COLO829 (cell line): ENCODE data around the gene APBA3.

Source experiments
- DNase-seq: peaks from one replicate; pipeline ENCODE4 v3.0.0; 2012; ENCODE audit warnings: low spot score

Gene APBA3

DNA sequence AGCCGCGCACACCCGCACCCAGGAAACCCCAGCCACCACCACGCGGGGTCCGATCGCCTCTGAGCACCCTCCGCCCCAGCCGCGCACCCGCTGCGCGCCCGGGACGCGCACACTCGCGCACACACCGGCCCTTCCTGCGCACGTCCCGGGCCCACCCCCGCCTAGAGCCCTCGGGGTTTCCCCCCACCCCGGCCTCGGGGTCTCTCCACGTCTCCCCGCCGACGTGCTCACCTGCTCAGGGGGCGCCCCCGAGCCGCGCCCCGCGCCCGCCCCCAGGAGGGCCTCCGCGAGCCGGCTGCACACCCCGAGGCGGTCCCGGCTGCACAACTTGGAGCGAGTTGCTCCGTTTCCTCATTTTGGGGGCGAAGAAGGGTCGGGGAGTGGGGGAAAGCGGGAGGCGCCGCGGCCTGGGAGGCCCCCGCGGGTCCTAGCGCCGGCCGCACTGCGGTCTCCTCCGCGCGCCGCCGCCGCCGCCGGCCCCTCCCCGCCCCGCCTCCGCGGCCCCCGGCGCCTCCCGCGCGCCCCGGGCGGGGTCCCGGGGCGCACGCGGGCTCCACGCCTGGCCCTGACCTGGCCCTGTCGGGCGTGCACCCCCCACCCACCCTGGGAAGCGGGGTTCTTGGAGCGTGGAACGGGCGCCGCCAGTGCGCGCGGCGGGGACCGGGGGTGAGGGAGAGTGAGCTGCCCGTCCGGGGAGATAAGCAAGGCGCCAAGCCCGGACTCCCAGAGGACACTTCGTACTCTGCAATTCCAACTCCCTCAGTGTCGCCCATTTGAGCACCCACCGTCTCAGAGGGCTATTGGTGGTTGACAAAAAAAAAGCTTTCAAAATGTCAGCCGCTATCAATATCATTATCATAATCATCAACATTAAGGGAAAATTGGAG is 24.7 kb upstream of the APBA3 start, which contains the start of gene MATK:
Gene MATK, minus strand, starts transcription at position 444 of the 887 bp plus-strand sequence. CDS start 1,246 bp downstream, outside the sequence.
- DNase-seq = no peak

DNA sequence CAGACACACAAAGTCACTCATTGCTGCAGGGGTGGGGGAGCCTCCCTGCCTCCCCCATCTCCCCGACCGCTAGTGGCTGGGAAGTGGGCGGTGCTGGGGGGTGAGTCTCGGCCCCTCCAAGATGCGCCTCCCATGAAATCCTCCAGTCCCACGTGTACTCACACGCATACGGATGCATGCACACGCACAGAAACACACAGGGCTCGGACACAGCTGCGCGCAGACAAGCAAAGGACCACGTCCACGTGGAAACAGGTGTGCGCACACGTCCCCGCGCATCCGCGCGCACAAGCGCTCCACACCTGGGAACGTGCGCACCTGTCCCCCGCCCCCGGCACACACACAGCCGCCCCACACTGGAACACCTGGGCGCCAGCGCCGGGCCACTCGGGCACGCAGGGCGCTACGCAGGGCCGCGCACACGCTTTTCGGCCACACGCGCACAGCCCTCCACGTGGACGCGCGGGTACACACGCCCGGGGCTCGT is 24.0 kb upstream of the APBA3 start:
- no peak for DNase-seq

DNA sequence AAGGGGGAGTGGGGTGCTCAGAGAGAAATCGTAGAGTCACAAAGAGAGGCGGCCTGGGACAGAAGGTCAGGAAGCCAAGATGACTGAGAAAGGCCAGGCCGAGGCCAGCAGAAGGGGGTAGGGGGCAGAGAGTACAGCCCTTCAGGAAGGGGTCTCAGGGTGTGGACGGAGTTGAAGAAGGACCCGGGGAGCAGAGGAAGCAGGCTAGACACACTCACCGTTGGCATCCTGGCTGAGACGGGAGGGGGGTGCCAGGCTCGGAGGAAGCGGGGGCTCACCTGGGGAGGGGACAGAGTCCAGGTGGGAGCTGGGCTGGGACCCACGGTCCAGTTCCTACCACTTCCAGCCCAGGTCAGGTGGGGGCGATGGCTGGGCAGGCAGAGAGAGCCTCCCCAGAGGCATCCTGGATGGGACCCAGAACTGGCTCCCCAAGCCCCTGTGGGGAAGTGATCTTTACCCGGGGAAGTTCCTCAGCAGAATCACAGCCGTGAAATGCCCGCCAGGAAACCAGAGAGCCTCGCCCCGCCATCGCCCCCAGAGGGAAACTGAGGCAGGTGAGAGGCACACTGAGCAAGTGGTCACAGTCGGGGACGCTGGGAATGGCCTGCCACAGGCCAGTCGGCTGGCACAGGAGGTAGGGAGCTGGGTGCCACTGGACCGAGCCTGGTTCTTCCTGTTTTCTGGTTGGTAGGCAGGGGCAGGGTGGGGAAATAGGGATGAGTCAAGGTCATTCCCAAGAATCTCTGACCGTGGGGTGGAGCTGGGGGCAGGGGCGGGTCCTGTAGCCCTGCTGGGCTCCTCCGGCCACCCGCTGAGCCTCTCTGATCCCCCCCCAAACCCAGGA is 23.3 kb upstream of the APBA3 start:
- no peak for DNase-seq

DNA sequence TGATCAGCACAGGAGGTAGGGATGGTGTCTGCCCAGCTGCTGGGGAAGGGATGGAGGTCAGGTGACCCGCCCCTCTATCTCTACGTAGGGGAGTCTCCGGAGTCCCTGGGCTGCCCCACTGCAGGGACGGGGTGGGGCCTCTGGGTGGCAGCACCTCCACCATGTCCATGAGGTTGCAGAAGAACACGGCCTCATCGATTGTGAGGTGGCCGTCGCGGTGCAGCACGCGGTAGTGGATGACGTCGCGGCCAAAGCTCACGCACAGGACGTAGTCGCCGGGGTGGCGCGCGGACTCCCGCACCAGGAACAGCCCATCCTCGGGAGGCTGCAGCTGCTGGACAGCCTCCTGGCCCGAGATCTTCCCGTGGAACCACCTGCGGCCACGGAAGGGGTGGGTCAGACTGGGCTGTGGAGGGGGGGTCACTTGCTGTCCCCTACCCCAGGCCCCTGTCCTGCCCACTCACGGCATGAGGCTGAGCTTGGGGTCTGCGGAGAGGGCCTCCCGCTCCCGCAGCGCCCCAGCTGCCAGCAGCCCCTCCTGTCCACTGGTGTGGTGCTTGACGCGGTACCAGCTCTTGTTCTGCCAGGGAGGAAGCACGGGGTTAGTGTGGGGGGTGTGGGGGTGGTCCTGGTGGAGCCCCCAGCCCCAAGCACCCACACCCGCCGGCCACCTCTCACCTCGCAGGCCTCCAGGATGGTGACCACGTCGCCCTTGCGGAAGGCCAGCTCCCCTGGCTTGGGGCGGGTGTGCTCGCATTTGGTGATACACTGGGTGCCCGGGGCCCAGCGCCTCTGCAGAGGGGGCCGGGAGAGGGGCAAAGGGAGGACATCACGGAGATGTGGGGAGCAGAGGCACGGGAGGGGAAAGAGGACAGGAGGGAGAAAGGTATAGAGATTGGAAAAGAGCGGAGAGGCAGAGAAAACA is 22.4 kb upstream of the APBA3 start:
- no peak for DNase-seq

DNA sequence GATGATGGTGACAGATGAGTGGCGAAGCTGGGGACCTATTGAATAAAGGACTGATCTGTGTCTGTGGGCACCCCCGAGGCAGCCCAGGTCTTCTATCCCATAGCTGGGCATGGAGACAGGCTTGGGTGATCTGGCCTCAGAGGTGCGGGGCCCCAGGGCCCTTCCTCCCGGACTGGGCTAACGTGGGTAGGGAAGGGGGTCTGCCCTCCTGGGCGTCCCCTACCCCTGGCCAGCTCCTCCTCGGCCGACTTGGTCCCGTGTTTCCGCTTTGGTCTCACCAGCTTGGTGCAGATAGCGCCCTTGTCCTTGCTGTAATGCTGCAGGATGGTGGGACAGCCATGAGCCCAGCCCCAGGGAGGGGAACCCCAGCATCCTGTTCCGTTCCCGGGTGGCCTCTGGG is 21.4 kb upstream of the APBA3 start:
- no peak for DNase-seq

DNA sequence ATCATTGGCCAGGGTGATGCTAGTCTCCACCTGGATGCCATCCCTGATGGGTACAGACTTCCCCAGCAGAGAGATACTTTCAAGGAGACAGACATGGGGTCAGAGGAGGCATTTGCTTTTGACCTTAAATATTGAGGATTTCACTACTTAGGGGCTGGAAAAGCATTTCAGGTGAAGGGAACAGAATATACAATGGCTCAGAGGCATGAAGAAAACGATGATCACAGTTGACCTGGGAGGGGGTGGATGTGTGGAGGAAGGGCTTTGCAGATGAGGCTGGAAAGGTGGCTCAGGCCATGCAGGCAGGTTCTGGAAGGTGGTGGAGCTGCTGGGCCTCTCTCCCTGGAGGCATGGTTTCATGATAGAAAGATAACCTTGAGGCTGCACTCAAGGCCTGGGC is 20.8 kb upstream of the APBA3 start:
- DNase-seq = no peak

DNA sequence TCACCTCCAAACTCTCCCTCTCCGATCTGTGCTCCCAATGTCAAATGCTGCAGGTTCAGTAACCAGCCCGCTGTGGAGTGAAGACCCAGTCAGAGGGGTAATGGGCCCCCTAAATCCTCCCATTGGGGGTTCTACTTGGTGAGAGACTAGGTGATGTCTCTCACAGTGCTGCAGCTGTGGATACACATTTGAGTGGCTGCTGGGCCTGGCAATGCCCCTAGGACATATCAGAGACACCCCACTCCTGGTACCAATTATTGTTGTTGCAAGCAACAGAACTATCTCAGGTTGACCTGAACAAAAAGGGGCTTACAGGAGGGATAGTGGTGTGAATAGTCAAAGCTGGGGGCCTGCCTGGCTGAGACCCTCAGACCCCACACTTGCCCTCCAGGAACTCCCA is 20.1 kb upstream of the APBA3 start:
- DNase-seq = no peak

DNA sequence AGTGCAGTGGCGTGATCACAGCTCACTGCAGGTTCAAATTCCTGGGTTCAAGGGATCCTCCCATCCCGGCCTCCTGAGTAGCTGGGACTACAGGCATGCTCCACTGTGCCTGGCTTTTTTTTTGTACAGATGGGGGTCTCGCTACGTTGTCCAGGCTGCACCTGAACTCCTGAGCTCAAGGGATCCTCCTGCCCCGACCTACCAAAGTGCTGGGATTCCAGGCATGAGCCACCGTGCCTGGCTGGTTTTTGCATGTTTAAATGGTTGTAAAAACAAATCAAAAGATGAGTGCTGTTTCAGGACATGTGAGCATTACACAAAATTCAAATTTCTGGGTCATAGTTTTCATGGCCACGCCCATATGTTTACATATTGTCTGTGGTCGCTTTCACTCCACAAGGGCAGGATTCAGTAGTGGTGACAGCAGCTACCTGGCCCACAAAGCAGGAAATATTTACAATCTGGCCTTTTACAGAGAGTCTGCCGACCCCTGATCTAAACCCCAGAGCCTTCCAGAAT is 19.4 kb upstream of the APBA3 start:
- no peak for DNase-seq

DNA sequence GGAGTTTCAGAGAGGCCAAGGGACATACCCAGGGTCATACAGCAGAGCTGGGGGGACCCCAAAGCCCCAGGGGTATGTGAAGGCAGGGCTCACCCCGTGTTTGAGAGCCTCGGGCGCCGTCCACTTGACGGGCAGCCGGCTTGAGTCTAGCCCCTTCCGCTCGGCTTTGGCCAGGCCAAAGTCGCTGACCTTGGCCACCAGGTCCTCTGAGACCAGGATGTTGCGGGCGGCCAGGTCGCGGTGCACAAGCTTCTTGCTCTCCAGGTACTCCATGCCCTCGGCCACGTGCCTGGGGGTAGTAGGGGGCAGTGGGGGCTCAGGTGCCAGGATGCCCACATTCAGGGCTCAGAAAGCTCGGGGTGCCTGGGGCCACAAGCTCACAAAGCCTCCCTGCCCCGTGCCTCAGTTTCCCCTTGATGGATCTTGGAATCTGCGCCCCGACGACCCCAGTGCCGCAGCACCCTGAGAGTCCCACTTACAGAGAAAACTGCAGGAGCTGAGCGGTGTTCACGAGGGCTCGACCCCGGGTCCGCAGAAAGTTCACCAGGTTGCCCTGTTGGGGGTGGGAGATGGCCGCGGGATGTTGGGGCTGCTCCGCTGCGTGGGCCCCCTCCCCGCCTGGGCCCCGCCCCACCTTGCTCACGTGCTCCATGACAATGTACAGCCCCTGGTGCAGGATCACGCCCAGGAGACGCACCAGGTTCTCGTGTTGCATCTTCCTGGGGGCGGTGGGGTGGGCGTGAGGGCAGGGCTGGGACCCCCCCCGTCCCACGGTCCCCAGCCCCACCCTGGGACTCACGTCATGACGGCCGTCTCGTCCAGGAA is 17.6 kb upstream of the APBA3 start:
- no peak for DNase-seq

DNA sequence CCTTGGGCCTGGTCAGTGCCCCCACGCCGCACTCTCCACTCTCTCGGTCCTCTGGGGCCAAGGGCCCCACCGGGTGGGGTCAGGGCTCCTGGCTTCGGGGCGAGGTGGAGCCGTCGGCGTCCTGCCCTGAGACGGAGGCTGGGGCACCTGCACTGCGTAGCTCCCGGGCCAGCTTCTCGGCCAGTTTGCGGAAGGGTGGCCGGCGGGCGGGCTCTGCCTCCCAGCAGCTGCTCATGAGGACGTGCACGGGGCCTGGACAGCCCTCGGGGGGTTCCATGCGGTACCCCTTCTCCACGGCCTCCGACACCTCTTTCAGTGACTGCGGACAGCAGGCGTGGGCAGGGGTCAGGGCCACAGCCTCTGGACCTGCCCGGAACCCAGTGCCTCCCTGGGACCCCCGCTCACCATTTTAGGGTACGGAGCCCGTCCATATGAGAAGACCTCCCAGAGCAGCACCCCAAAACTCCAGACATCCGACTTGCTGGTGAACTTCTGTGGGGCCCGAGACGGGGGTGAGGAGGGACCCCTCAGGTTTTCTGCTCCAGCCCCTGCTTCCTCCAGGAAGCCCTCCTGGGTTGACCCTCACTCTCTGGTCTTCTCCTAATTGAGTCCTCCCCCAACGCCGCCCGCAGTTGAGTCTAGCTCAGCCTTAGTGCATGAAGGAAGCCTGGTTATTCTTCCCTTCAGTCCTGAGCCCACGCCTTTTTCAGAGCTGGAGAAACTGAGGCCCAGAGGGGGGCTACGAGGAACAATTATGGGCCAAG is 16.8 kb upstream of the APBA3 start:
- no peak for DNase-seq

DNA sequence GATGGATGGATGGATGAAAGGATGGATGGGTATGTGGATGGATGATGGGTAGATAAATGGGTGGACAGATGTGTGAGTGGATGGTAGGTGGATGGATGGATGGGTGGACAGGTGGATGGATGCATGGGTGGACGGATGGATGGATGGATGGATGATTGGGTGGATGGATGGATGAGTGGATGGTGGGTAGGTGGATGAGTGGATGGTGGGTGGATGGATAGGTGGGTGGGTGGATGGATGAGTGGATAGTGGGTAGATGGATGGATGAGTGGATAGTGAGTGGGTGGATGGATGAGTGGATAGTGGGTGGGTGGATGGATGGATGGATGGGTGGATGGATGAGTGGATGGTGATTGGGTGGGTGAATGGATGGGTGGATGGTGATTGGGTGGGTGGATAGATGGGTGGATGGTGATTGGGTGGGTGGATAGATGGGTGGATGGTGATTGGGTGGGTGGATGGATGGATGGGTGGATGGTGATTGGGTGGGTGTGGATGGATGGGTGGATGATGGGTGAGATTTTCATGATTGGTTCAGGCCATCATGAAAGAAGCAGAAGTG is 15.1 kb upstream of the APBA3 start:
- DNase-seq = no peak

DNA sequence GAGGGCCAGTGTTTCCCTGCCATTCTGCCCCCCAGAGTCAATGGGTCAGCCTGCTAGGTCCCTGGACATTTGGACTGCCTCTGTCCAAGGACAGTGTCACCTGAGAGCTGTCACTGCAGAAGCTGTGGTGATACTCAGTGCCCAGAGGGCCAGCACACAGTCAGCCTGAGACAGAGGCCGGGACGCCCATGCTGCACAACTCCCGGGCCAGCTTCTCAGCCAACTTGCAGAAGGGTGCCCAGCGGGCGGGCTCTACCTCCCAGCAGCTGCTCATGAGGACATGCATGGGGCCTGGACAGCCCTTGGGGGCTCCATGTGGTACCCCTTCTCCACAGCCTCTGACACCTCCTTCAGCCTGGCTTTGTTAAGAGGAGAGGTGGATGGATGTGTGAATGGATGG is 14.3 kb upstream of the APBA3 start:
- no peak for DNase-seq

DNA sequence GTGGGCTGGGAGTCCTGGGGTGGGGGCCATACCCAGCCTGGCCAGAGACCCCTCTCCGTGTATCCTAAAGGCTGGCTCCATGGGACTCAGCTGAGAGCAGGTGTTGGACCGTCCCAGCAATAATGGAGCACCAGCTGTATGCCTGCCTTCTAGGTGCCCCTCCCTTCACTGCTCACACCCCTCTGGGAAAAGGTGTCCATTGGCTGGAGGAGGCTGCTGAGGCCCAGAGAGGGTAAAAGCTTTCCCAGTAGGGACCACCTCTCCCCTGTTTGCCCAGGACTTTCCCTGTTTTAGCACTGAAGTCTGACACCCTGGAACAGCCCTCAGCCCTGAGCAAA is 13.9 kb upstream of the APBA3 start:
- DNase-seq = no peak

DNA sequence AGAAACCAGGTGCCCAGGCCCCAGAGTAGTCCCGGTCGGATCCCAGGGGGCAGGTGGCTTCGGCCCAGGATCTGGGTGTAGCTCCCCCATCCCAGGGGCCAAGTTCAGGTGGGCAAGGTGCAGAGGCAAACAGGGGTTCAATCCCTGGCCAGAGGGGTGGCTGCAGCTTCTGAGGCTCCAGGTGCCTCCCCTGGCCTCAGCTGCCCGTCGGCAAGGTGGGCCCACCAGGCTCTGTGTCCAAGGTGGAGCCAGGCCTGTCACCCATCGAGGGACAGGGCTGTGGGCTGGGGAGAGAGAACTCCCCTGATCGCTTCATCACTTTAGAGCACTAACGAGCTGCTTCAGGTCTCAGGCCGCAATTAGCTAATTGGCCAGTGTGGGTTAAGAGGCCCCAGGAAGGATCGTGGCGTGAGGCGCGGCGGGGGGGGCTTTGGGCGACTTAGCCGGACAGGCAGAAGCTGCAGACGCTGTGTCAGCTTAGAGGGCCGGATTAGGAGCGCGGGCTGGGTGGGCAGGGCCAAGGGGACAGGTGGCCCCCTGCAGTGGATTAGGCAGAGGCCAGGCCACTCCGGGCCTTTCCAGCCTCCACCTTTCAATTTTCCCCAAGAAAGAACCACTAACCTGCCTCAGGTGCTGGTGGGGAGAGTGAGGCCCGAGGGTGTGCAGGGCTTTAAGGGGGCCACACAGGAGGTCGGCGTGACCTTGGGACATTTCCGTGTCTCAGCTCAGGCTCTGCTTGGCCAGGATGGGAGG is 13.3 kb upstream of the APBA3 start:
- DNase-seq = no peak

DNA sequence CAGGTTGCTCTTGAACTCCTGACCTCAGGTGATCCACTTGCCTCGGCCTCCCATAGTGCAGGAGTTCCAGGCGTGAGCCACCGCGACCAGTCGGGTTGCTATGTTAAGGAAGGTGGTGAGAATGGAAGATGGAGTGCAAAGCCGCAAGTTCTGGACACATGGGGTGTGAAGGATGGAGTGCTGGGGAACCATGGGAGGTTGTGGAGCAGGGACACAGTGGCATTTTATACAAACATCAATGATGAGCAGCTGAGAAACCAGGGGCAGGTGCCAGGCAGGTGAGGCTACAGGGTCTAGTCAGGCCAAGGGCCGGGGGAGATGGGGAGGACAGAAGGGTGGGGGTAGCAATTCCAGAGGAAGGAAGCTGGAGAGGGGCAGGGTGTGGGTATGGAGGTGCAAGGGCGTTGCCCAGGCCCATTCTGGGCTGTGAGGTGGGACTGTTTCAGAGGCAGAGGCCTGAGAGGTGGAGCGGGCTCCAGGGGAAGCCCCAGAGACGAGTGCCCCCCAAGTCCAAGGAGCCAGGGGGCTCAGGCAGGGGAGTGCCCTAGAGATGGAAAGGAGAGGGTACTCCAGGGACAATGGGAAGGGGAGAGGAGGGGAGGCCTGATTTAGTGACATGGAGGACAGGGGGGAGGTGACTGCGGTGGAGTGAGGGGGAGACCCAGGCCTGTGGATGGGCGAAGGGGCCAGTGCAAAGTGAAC is 12.5 kb upstream of the APBA3 start:
- no peak for DNase-seq

DNA sequence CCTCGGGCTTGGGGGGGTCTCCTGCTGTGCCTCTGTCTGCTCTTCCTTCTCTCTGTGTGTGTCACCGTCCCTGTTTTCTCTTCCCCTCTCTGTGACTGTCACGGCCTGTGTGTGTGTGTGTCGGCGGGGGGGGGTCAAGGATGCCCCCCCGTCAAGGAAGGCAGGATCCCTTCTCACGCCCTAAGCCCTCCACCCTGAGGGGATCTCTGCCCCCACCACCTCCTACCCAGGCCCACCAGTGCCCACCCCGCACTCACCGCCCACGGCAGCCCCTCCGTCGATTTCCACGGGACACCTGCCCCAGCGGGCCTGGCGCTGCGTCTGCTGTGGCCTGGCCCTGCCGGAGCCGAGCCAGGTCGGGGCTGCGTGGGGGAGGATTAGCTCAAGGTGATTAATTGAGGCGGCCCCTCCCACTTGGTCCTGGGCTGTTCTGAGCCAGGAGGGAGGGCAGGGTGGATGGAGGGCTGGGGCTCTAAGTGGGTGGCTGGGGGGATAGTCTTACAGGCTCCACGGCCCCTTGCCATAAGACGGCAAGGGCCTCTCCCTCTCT is 10.5 kb upstream of the APBA3 start, which contains the start of gene RAX2:
Gene RAX2, minus strand, starts transcription at position 323 of the 550 bp plus-strand sequence. CDS start 486 bp downstream, outside the sequence.
- no peak for DNase-seq

DNA sequence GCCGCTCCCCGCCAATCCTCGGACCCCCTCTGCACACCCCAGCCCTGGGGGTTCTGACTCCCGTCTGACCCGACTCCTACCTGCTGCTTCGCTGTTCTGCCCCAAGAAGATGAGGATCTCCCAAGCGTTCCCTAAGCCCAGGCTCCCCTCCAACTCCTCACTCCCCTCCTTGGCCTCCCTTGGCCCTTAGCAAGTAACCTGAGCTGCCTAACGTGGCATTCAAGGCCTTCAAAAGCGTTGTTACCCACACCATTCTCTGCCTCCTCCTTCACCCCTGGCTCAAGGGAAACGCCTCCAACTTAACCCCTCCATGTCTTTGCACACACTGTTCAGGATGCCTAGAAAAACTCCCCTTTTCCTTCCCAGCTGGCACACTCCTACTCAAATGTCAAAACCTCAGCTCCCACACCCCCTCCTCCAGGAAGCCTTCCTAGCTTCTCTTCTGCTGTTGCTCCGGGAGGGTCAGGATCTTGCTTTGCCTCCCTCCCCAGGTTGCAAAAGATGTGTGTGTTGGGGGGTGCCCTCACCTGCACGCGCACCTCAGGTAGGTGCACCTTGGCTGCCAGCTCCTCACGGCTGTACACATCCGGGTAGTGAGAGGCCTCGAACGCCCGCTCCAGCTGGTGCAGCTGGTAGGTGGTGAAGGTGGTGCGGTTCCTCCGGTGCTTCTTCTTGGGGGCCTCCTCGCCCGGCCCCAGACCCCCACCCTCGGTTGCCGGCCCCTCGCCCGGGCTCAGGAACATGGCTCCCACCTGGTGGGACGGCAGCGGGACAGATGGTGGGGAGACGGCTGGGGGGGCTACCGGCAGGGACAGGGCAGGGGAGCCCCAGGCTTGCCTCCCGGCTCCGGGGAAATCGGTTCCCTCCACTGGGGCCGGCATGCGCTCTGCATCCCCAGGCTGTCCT is 9.8 kb upstream of the APBA3 start:
- no peak for DNase-seq
